Right forelimb (tissue), 1 donor: ENCODE measurements around the gene HPN.
"Not testable (repeated sequence)": the region's sequence is repeated elsewhere in the genome, so short reads cannot be mapped to it uniquely, and the experiment has no call there.

ENCODE experiments used
- DNase-seq: peaks from one replicate; pipeline ENCODE4 v3.0.0-alpha.2; 2018

Gene HPN

DNA sequence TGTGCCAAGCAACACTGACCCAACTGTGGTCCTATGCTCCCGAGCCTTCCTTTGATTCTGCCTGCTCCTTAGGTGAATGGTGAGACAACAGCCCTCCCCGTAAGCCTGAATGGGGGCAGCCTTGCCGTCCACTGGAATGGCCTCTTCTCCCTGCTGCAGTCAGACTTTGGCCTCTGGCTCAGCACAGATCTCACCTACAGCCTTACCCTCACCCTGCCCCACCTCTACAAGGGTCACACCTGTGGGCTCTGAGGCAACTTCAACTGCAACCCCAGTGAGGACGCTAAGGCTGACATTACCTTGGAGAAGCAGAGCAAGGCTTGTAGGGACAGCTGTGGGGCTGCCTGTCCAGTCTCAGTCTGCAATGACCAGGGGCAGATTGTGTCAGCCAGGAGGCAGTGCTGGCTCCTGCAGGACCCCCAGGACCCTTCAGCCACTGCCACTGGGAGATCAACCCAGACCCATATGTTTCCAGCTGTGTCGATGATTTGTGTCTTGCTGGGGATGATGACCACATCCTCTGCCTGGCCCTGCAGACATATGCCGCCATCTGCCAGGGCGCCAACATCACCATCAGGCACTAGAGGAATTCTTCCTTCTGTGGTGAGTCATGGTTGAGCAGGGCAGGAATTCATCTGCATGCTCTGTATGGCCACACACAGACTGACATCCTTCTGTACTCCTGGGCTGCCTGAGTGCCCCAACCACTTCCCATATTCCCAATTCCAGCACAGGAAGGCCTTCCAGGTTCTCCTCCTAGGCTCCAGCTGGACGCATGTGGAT lies 46.8 kb downstream of the HPN start:
- no peak for DNase-seq

DNA sequence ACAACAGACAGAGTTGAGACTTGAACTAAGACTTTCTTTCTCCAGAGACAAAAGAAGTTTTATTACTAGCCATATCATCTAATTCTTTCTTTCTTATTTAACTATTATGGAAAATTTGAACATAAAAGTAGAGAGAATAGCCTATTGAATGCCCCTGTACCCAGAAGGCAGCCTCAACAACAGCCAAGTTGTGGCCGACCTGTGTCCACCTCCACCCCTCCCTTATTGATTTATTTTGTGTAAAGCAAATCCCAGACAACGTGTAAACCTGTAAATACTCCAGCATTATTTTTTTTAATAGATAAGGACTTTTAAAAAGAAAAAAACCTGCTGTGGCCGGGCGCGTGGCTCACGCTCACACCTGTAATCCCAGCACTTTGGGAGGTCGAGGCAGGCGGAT lies 48.0 kb downstream of the HPN start:
- no peak for DNase-seq

DNA sequence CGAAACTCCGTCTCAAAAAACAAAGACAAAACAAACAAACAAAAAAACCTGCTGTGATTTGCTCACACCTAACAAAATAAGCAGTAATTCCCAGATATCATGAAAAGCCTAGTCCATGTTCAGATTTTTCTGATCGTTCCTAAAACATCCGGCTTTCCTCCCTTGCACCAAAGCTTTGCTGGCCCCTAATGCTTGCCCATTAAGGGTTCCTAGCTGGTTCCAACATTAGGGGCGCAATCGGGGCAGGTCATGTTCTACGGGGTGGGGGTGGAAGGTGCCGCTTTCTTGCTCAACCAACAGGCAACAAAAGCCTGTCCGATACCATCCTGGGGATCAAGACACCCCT lies 48.6 kb downstream of the HPN start:
- DNase-seq: no peak

DNA sequence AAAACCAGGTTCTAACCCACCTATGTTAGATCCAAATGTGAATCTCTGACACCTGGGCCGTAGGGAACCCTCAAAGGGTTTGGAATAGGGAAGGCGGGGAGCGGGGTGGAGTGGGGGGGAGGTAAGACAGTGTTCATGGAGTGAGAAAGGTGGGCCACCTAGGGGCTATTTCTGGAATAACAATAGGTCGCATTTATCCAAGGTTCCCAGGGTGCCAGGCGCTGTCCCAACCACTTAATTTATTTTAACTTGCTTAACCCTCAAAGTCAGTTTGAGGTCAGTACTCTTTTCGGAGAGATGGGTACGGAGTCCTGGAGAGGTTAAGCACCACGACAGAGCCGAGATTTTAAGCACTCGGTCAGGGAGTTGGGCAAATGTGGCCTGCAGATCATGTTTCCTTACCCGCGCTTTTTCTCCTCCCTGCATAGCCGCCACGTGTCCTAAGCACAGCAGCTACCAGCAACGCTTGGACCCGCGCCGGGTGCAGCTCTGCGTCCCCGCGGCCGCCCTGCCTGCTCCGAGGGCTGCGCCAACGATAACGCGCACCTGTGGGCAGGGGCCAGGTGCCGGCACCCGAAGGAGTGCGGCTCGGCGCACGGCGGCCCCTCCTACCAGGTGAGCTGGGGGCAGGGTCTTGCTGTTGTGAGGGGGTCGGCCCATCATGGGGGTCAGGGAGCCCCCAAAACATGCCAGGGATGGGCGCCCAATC lies 49.1 kb downstream of the HPN start:
- peak; percentile 65 for DNase-seq

DNA sequence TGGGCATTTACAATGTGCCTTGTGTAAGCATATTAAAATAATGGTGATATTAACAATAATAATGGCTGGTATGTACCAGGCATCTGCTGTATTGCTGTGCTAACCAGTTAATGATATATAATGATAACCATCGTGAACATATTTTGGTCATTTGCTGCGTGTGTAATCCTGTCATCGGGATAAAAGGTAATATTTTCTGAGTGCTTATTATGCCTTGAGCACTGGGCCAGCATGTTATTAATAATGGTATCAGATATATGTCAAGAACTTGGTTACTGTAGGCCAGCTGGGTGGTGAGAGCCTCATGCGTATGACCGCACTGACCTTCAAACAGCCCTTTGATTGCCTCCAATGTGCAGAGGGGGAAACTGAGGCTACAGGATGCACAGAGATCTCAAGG lies 51.9 kb downstream of the HPN start:
- no peak for DNase-seq

DNA sequence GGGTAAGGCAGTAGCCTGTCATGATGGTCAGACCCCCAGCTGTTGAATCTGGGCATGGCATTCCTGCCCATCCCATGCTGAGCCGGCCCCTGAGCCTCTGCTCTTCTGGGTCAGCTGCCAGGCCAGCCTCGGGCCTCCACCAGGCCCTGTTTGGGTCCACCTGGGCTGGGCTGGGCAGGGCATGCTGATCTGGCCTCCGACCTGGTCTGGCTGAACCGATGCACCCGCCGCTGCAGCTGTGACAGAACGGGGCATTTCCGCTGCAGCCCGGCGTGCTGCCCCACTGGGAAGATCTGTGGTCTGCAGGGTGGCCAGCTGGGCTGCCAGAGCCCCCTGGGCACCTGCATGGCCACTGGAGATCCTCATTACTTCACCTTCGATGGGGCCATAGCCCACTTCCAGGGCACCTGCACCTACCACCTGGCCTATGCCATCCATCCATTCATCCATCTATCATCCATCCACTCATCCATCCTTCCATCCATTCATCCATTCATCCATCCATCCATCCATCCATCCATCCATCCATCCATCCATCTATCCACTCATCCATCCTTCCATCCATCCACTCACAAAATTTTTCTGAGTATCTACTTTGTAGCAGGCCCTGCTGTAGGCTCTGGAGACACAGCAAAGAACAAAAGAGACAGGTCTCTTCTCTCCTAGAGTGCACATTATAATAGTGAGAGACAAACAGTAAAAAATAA lies 52.6 kb downstream of the HPN start:
- DNase-seq: no peak

DNA sequence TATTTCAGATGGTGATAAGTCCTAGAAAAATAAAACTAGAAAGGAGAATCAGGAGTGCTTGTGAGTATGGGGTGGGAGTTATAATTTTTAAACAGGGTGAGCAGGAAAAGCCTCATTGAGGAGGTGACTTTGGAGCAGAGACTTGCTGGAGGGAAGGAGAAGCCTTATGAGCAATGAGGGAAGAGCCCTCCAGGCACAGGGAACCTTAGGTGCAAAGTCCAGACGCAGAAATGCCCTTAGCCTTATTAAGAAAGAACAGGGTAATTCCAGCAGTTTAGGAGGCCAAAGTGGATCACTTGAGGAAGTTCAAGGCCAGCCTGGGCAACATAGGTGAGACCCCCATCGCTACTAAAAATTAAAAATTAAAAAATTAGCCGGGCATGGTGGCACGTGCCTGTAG lies 53.1 kb downstream of the HPN start:
- DNase-seq: no peak

DNA sequence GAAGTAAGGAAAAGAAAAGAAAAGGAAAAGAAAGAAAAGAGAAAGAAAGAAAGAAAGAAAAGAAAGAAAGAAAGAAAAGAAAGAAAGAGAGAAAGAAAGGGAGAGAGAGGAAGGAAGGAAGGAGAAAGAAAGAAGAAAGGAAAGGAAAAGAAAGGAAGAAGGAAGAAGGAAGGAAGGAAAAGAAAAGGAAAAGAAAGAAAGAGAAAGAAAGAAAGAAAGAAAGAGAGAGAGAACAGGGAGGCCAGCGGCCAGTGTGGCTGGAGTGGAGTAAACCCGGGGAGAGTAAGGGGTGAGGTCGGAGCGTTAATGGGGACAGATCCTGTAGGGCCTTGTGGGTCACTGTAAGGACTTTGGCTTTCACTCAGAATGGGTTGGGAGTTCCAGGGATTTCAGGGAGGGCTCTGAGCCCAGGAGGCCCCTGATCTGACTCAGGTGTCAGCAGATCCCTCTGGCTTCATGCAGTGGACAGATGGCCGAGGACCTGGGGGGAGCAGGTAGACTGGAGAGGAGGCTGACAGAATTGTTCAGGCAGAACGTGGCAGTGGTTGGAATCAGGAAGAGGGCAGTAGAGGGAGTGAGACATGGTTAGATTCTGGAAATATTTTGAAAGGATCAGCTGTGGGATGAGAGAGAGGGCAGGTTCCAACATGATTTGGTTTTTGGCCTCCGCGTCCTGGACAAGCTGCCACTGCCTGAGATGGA lies 54.3 kb downstream of the HPN start:
- DNase-seq: no peak

DNA sequence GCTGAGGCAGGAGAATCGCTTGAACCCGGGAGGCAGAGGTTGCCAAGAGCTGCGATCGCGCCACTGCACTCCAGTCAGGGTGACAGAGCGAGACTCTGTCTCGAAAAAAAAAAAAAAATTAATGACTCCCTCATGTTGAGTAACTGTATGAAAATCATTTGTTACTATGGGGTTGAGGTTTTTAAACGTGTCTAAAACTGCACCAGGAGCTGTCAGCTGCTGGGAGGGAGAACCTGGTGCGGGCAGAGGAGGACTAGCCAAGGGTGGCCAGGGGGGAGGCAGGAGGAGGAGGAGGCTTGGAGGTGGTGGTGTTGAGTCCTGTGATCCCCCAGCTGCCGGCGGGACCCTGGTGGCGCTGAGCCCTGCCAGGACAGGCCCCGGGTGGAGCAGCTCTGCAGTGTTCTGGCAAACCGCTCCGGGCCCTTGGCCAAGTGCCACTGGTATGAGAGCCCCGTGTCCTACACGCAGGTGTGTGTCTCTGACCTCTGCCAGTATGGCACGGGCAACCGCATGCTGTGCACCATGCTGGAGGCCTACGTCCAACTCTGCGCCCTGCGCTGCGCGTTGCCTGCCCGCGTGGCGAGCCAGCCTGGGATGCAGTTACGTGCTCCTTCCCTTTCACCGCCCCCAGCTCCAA lies 57.0 kb downstream of the HPN start:
- no peak for DNase-seq

DNA sequence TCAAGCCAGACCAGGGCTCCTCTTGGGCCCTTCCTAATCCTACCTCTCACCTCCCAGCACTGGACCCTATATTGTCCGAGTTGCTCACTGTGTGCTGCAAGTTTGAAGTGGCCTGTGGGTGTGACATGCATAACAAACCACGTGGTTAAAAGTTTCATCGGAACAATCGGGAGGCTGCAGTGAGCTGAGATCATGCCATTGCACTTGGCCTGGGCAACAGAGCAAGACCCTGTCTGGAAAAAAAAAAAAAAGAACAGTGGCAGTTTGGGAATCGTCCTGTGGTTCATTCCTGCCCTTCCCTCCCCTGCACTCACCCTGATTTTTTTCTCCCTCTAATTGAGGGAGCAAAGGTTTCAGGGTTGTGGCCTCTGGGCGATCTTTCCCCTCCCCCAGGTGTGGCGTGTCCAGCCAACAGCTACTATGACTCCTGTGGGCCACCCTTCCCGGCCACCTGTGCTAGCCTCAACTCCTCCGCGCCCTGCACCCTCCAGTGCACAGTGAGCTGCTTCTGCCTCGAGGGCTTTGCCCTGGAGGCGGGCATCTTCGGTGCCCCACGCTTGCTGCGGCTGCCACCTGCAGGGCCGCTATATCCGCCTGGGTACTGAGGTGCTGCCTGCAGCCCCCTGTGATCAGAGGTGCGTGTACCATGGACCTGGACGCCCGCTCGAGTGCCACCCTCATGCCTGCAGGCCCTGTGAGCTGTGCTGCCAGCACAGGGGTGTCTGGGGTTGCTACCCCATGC lies 57.8 kb downstream of the HPN start:
- no peak for DNase-seq

DNA sequence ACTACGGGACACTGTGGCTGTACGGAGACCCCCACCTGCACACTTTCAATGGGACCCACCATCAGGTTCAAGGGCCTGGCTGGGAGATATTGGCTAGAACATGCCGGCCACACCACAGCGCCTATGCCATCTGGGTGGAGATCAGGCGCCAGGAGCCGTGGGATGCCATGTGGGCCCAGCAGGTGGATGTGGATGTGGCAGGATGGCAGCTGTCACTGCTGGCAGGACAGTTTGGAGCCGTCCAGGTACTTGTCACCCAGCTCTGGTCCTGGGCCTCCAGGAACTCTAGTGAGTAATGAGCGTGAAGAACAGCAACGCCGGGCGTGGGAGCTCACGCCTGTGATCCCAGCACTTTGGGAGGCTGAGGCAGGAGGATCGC lies 58.4 kb downstream of the HPN start:
- no peak for DNase-seq

DNA sequence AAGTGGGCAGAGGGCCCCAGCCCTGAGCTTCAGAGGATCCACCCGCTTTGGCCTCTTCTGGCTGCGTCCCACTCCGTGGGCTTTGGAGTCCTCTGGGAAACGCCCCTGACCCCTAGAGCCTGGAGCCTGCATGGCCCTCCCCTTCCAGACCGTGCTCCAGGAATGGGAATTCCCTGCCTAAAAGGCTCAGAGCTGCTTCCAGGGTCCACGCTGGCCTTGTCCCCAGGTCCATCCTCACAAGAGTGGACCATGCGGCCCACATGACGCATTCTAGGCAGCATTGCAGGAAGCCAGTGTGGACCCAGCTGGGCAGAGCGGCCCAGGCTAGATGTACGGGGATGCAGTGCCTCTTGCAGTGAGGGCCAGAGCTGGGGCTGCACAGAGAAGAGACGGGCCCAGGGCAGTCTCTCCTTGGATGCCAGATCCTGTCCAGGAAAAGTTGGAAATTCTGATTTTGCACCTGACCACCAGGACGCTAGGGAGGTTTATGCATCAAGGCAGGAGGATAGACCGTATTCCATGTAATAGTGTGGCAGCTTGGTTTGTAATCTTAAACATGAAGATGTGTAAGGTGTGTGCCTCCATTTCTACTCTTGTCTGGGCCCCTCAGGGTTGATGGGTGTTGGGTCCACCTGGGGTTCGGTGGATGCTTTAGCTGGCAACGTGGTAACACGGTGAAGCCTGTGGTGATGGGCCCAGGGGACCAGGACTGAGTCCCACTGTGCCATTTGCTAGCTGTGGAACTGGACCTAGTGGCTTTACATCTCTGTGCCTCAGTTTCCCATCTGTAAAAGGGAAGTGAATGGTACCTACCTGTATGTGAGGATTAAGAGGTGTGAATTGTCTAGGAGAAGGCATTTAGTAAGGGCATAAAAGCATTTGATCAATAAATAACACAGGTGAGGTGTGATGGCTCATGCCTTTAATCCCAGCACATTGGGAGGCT lies 59.3 kb downstream of the HPN start:
- DNase-seq: no peak

DNA sequence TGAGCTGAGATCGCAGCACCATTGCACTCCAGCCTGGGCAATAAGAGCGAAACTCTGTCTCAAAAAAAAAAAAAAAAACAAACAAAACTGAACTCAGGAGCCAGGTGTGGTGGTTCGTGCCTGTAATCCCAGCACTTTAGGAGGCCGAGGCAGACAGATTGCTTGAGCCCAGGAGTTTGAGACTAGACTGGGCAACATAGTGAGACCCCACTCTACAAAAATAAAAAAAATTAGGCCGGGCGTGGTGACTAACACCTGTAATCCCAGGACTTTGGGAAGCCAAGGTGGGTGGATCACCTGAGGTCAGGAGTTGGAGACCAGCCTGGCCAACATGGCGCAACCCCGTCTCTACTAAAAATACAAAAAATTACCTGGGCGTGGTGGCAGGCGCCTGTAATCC lies 60.4 kb downstream of the HPN start:
- not testable (repeated sequence) for DNase-seq

DNA sequence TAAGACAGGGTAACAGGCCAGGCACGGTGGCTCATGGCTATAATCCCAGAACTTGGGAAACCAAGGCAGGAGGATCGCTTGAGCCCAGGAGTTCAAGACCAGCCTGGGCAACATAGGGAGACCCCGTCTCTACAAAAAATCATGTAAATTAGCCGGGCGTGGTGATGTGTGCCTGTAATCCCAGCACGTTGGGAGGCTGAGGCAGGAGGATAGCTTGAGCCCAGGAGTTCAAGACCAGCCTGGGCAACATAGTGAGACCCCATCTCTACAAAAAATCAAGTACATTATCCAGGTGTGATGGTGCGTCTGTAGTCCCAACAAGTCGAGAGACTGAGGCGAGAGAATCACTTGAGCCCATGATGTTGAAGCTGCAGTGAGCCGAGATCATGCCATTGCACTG lies 62.1 kb downstream of the HPN start:
- DNase-seq: not testable (repeated sequence)

DNA sequence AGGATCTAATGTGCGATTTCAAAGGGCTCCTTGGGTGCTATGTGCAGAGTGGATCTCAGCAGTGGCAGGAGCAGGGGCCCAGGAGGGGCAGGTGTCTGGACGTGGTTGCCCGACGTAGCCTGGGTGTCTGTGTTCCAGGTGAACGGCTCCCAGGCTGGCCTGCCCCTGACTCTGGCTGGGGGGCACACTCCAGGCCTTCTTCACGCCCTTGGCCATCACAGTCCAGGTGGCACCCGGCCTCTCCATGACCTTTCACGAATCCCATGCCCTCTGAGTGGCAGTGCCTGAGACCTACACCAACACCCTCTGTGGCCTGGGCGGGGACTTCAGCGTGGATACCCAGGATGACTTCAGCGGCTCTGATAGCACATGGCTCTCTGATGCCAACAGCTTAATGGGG lies 62.8 kb downstream of the HPN start:
- DNase-seq: no peak

DNA sequence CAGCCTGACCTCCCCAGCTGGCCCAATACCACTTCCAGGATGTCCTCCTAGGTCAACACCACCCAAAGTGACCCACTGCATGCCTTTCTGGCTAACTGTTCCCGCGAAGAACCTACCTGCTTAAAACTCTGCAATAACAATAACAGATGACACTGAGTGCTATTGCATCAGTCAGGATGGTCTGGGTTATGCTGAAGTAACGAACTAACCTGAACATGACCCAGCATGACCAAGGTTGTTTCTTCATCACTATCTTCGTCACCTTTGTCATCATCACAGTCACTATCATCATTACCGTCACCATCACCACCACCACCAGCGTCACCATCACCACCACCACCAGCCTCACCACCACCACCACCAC lies 63.5 kb downstream of the HPN start:
- DNase-seq: no peak

DNA sequence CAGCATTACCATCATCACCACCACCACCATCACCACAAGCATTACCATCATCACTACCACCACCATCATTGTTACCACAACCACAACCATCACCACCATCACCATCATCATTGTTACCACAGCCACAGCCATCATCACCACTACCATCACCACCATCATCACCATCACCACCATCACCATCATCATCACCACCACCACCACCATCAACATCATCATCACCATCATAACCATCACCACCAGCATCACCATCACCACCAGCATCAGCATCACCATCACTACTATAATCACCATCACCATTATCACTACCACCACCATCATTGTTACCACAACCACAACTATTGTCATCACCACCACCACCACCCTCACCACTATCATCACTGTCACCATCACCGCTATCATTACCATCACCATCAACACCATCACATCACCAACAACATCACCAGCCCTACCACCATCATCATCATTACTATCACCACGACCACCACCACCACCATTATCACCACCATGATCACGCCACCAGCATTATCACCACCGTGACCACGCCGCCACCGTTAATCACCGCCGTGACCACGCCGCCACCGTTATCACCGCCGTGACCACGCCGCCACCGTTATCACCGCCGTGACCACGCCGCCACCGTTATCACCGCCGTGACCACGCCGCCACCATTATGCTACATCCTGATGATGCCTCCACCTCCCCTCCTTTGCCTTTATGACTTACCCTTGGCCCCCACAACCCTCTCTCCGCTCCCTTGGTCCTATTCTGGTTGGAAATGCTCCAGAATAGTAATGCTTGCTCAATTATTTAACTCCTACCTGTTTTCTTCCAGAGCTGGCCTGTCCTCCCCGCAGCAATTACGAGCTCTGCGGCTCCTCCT lies 64.1 kb downstream of the HPN start:
- no peak for DNase-seq

DNA sequence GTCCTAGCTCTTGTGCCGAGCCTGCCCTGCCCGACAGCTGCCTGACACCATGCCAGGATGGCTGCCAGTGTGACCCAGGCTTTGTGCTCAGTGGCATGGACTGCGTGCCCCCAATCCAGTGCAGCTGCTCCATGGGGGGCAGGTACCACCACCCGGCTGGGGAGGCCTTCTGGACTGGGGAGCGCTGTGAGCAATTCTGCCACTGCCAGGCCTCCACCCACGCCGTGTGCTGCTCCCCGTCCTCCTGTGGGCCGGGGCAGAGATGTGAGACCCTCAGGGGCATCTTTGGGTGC lies 64.7 kb downstream of the HPN start:
- DNase-seq: no peak

DNA sequence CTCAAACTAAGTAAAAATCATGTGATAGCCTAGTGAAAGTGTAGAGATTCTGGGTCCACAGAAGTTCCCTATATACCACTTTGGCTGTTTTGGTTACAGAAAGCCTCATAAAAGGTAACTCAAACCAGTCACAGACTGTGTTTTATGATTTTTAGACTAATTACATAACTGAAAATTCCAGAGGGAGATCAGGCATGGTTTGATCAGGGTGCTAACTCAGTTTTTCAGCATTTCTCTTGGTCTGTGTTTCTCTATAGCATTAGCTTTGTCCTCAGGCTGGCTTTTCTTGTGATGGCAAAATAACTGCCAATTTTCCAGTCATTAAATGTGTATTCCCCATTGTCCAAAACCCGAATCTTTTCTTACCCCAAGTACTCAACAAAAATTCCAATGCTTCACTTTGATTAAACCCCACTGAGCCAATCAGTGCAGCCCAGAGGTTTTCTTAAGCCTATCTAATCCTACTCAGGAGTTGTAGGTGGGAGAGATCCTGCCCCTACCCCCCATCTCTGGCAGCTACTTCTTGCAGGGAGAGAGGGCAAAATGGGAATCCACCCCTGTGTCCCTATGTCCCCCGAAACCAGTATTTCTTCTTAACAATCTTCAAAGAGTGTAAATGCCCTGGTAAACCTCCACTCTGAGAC lies 65.5 kb downstream of the HPN start:
- DNase-seq: no peak

DNA sequence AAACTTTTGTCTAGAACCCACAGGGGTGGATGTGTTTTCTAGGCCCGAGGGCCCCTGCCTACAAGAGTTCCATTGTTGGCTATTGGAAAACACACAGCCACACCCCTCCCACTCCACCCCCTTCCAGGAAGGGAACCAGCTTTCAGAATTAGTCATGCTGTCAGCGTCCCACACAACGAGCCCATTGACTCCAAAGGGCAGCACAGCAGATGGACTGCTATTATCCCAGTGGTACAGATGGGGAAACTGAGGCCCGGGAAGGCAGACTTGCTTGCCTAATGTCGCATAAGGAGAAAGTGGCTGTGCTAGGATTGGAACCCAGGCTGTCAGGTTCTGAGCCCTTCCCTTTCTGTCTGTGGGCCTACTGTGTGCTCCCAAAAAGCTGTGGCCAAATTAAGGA lies 66.0 kb downstream of the HPN start:
- no peak for DNase-seq
